Measurements from ENCODE around the gene HID1.
"Not testable (repeated sequence)": the region's sequence is repeated elsewhere in the genome, so short reads cannot be mapped to it uniquely, and the experiment has no call there.

Gene HID1

DNA sequence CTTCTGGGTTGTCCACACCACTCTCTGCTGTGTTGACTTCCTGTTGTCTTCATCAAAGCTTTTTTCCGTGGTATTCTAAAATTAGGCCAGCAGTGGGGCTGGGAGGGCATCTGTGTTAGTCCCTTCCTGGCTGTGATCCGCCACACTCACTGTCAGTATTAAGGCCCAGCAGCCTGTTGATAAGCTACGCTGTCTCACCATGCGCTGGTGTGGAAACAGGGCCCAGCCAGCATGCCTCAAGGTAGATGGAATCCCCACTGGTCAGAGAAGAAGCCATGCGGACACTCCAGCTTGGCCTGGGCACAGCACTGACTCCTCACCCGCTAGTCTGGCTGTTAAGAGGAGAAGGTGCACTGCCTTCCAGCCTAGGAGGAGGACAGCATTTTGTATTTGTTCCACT lies 26.2 kb upstream of the HID1 start:
- DNase-seq: no peak

DNA sequence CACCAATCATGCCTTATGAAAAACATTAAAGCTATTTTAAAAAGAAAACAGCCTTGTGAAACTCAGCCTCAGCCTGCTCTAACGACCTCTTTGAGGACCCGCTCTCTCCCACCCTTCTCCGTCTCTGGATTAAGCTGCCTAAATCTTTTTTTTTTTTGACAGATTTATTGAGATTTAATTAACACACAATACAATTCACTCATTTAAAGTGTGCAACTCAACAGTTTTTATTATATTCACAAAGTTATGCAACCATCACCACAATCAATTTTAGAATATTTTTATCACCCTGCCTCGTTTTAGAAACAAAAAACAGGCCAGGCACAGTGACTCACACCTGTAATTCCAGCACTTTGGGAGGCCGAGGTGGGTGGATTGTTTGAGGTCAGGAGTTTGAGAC lies 23.3 kb upstream of the HID1 start:
- no peak for DNase-seq

DNA sequence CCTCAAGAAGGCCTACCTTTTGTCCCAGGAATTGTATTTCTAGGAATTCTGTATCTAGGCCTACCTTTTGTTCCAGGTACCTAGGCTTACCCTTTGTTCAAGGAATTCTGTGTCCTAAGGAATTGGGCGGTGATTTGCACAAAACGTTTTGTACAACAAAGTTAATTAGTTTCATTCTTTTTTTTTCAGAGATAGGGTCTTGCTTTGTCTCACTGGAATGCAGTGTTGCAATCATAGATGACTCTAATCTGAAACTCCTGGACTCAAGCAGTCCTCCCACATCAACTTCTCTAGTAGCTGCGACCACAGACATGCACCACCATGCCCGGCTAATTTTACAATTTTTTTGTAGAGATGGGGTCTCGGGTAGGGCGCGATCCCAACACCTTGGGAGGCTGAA lies 21.9 kb upstream of the HID1 start:
- DNase-seq: no peak

DNA sequence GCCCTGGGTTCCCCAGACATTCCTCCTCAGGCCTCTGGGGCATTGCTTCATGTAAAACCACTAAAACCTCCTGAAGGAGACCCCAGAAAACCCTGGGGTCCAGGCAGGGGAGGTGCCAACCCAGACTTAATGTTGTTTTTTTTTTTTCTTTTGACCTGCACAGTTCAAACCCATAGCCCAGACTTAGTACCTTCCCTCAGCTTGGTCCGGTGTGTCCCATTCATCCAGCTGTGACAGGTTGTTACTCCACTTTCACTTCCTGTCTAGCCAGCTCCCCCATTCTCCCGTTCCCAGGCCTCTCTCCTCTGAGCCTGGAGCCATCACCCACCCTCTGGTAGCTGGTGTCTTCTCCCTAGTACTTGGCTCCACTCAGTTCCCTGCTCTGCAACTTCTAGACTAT lies 19.7 kb upstream of the HID1 start:
- no peak for DNase-seq

DNA sequence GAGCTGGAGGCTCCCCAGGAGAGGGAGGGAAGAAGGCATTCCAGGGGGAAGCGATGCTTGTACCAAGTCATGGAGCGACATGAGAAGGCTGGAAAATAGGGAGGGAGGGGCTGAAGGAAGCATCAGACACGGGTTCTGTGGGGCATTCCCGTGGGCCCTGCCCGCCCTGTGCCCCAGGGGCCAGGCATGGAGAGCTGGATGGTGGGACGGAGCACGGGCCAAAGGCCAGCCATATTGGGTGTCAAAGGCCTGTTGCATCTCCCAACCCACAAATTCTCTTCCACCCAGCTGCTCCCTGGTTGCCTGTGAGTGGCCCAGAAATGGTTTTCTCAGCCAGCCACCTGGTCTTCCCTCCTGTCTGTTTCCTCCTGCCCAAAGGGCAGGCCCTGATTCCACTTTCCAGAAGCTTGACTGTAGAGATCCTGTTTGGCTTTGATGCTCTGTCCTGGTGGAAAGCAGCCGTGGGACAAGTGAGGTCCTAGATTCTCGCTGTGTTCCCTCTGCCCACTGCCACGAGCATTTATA lies 18.1 kb upstream of the HID1 start:
- no peak for DNase-seq

DNA sequence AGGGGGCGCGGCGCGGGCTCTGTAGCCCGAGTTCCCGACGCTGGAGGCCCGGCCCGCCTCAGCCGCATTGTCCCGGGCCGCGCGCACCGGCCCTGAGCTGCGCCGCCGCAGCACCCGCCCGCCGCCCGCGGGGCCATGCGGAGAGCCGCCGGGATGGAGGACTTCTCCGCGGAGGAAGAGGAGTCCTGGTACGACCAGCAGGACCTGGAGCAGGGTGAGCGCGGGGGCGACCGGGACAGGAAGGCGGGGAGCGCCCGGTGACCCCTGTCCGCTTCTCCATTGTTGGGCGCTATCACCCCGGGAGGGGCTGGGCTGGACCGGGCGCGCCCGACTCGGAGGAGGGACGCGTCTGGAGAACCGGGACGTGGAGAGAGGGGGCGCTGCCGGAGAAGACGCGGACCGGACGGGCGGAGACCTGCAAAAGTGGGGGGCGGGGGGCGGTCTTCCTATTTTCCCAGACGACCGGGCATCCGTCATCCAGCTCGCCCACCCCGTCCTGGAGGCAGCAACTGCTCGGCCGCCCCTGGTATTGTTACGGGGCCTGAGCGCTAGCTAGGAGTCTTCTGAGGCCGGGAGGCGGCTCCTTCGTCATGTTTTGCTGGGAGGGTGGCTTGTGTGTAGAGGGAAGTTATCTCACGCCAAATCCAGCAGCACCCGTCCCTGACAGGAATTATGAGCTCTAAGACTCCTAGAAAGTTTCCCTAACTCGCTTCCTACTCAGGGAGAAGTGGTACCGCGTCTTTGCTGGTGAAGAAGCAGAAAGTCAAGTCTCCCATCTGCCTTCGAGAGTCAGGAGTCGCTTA lies 15.6 kb upstream of the HID1 start:
- no peak for DNase-seq

DNA sequence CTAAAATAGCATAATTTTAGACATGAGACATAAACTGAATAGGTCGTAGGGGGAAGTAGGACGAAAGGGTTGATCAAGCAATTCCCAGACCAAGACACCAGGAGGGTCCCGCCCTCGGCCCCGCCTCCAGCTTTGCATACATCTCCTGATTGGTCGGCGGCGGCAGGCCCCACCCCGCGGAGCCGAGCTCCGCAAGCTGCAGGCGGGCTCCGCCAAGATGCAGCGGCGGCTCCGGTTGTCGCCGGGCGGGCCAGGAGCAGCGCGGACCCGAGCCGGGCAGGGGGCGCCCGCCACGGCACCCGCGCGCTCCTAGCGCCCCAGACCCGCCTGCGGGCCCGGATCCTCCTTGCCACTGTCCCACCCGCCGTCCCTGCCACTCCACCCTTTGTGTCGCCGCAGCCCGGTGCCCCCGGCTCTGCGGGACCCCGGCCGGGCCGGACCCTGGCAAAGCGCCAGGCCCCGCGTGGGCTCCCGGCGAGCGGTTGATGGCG lies 14.9 kb upstream of the HID1 start, which contains the start of gene CDR2L:
Gene CDR2L (plus strand): TSS at position 215 of the 491 bp plus-strand sequence. CDS start 412 bp downstream, outside the sequence.
- DNase-seq: no peak

DNA sequence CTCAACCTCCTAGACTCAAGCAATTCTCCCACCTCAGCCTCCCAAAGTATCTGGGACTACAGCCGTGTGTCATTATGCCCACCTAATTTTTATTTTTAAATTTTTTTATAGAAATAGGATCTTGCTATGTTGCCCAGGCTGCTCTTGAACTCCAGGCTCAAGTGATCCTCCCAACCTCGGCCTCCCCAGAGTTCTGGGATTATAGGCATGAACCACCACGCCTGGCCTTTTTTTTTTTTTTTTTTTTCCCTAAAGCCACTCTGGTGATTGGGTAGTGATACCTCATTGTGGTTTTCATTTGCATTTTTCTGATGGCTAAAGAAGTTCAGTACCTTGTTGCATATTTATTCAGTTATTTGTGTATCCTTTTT lies 13.6 kb upstream of the HID1 start:
- DNase-seq: no peak

DNA sequence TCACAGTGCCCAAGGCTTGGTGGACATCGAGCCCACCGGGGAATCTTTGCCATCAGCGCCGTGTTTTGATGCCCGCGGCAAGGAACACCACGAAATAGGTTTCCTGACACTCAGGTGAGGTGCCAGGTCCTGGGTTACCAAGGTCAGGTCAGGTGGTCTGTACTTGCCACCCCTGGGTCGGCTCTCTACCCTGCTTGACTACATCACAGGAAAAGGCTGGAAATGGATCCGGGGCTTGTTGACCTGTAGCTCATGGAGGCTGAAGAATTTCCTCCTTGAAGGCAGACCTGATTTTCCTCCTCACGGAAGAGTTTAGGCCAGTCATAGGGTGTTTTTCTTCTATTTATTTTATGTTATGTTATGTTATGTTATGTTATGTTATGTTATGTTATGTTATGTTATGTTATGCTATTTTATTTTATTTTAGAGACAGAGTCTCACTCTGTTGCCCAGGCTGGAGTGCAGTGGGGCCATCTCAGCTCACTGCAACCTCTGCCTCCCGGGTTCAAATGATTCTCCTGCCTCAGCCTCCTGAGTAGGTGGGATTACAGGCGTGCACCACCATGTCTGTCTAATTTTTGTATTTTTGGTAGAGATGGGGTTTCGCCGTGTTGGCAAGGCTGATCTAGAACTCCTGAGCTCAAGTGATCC lies 10.2 kb upstream of the HID1 start:
- not testable (repeated sequence) for DNase-seq

DNA sequence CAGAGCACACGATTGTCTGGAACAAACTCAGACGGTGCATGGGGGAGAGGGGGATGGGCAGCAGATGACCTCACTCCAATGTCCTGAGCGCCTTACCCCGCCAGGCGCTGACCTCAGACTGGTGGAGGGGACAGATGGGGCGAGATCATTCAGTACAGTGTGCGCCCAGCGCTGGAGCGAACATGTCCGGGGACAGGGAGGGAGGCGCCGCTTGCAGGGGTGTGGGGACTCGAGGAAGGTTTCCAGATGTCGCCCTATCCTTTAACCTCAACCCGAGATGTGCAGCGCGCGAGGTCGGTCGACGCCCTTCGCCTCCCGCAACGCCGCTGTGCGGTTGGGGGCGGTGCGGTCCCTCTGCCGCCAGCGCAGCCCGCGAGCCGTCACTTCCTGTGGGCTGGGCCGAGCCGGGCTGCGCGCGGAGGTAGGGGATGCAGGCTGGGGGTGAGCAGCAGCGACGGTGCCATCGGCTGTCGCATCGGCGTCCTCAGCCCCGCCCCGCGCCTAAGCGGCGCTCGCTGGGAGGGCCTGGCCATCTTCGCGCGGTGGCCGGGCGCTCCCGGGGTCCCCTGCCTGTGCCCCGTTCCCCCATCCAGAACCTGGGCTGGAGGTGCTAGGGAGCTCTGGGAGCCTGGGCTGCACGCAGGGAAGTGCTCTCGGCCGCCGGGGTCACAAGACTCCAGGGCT lies 9.6 kb upstream of the HID1 start:
- no peak for DNase-seq

DNA sequence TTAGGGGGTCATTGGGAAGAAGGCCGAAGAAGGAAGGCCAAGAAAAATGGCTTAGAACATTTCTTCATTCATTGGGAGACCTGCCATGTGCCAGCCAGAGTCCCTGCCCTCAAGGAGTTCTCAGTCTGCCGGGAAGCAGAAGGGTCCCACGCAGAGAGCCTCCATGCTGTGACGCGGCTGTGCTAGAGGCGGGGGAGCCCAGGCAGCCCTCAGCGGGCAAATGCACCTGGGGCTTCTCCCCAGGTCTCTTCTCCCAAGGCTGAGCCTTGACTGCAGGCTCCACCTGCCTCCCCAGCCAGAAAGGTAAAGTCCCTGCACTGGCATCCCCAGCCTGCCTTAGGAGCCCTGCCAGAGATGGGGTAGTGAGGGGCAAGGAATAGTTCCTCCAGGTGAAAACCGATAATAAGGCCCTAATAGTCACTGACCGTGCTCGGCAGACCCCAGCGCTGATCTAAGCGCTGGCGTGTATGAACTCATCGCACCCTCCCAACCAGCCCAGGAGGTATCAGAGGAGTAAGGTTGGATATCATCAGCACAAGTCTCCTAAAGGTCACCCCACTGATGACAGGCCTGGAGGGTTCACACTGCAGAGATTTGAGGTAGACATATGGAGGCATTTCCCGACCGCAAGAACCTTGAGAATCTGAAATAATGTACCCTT lies 8.9 kb upstream of the HID1 start:
- no peak for DNase-seq

DNA sequence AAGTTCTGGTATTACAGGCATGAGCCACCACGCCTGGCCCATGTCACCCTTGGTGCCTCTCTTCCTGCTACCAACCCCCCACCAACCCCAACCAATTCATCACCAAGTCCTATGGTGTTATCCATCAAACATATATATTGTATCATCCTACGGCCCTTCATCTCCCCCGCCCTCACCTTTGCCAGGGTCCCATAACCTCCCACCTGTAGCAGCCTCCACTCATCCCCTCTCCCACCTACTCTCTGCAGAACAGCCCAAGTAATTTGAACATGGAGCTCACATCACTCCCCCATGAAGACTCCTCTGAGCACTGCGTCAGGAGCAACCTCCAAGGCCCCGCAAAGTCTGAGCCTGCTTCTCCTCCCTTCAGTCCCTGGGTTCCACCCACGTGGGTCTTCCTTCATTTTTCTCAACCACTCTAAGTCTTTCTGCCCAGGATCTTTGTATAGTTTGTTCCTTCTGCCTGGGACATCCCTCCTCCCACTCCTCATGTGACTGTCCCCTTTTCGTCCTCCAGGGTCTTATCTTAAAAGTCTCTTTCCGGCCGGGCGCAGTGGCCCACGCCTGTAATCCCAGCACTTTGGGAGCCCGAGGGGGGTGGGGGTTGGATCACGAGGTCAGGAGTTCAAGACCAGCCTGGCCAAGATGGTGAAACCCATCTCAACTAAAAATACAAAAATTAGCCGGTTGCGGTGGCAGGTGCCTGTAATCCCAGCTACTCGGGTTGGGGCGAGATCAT lies 7.0 kb upstream of the HID1 start:
- DNase-seq: no peak

DNA sequence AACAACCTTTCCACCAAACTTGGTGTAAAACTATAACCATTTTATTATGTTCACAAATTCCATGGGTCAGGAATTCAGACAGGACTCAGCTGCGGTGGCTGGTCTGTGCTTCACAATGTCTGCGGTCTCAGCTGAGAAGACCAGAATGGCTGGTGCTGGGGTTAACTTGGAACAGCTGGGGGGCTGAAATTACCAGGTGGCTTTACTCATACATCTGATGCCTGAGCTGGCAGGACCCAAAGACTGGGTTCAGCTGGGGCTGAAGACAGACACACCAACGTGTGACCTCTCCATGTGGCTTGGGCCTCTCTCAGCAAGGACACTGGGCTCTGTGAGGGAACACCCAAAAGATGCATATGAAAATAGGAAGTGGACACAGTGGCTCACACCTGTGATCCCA lies 5.7 kb upstream of the HID1 start:
- DNase-seq: no peak

DNA sequence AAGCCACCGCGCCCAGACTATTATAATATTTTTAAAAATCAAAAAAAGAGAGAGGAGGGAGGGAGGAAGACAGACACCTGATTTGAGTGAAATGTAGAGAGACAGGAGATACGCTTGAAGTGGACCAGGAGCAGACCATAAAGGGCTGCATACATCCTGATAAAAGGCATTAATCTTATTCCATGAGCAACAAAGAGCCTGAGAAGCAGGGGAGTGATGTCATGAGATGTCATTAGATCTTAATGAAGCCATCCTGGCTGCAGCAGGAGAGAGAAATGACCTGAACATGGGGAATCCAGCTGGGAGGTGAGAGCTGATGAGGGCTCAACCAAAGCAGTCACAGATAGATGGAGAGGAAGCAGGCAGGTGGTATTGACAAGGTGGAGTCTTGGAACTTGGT lies 5.2 kb upstream of the HID1 start:
- DNase-seq: no peak

DNA sequence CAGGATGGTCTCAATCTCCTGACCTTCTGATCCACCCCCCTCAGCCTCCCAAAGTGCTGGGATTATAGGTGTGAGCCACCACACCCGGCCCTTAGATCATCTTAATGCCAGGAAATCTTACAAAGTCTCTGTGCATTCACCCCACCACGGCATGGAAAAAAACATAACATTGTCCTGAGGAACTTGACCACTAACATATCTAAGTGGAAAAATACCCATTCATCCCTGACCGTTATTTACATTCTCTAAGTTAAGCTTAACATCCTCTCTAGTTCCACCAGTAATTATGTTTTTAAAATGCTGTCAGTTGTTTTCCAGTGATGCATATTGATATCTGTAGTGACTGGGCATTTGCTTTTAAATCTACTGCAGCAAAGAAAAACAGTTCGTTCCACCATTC lies 3.4 kb upstream of the HID1 start:
- no peak for DNase-seq

DNA sequence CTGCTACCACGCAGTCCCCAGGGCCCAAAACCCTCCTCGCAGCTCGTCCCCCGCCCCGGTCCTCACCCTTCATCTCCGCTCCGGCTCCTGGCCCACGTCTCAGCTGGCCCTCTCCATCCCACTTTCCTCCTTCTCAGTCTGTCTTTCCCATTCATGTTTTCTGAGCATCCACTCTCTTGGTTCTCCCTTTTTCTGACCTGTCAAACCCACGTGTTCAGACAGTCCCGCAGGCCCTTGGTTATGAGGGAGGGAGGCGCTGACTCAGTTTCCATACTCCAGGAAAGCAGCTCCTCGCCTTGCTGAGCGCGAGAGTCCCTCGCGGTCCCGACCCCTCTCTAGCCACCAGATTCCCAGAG lies 392 bp upstream of the HID1 start:
- no peak for DNase-seq

DNA sequence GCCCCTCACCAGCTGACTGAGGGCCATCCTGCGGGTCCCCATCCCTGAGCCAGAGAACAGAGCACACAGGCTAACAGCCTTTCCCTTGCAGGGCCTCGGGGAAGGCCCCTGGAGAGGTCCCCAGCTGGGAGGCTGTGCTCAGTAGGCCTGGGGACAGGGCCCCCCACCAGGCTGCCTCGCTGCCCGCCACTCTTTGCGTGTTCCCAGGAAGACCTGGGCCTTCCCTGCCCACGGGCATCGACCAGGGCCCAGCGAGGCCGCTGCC lies 785 bp downstream of the HID1 start:
- DNase-seq: no peak

DNA sequence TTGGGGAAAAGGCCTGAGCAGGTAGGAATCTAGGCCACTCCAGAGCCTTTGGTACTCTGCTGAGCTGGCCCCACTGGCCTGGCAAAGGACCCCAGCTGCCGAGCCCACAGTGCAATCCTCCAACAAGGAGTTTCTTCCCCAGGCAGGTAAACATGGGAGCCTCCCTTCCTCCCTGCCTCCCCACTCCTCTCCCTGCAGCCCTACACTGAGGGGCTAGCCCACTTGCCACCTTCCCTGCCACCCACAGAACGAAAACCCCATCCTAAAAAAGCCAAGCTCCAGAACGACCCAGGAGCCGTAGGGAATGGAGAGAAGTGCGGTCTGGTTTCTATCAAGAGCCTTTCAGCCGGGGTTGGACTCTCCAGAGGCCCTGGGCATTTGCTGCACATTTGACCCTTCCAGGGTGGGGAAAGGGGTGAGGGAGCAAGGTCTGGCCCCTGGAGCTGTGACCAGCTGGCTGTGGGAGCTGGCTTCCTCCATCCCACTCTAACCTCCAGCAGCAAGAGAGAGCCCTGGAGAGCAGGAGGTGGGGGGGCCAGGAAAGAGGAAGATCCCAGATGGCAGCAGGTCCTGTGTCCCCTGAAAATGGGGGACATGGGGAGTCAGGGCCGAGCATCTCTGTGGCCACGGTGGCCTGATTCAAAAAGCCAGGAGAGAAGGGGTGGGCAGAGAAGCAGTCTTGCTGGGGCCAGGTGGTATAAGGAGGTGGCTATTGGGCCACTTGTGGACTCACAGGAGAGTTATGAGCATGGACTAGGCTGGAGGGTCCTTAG lies 1.3 kb downstream of the HID1 start:
- no peak for DNase-seq

DNA sequence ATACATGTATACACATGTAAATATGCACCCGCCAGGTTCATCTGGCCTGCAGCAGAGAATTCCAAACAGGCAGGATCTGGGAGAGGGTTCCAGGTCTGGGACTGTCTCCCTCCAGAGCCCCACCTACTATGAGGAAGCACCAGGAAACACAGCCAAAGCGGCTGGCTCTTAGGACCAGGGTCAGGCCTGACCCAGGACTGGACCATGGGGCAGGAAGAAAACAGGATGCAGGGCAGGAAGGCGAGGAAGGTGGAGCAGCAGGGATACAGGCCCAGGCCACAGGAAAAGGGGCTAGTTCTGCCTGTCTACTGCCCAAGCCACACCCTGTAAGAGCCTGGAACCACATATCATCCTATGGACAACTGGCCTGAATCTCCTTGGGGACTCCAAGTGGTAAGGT lies 2.2 kb downstream of the HID1 start:
- no peak for DNase-seq

DNA sequence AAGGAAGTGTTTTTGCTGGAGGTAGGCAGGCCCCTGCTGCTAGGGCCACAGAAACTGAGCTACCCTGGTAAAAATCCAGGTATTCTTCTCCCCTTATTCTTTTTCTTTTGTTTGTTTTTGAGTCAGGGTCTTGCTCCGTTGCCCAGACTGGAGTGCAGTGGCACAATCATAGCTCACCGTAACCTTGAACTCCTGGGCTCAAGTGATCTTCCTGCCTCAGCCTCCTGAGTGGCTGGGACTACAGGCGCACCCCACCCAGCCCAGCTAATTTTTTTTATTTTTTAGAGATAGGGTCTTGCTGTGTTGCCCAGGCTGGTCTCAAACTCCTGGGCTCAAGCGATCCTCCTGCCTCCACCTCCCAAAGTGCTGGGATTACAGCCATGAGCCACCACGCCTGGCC lies 3.1 kb downstream of the HID1 start:
- not testable (repeated sequence) for DNase-seq

DNA sequence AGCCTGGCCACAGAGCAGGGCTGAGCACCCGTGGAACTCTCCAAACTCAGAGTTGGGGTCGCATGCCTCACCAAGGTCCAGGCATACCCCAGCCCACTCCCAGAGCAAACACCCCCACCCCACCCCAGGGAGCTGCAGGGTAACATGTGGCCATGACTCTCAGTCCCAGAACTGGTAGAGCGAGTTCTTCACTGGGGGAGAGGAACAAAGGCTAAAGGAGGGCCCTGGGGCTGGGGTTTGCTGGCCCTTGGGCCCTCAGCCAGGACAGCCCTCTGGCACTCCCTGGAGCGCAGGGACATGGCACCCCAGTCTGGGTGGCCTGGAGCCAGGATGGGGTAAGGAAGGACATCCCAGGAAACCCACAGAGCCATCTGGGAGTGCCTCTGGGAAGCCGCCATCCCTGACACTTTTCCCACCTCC lies 4.2 kb downstream of the HID1 start:
- DNase-seq: no peak
